ENCODE measurements around the gene POLN. TPM values are rescaled to one million over a fixed set of nuclear protein-coding genes. Genes with fewer than 3 reads are reported as not detected.

POLN gene
- total and polyA plus RNA-seq, 3 experiments from 2014 or later, result 0.55 to 1.6 (median 1.5) TPM

DNA sequence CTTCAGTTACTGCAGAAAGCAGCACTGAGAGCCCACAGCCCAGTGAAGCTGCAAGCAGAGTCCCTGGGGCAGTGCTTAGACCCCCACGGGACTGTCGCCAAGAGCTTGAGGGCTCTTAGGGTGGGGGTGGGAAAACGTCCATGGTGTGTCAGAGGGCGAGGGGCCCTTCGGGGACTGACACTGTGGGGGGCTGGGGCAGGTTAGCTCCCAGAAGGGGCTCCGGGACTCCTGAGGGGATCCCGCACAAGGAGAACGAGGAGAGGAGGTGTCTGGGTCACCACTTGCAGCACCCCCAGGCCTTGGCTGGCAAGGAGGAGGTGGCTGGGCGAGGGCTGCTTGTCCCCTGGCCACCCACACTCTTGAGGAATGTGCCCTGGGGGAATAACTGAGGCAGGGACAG is 162.0 kb downstream of the POLN start:
- Histone ChIP-seq H3K4me1 (ENCODE audit: insufficient read depth, low read length) (no peaks in the 10 kb centered on the region), H3K9me3 (ENCODE audit: low read length) (no peaks in the 10 kb centered on the region), H3K27me3 (ENCODE audit: insufficient read depth, low read length, poor library complexity, severe bottlenecking) (no peaks in the 10 kb centered on the region), H3K4me3 (ENCODE audit: low read length) (no peak overlapping the region), H3K27ac (ENCODE audit: low read depth, low read length) (no peak overlapping the region), H3K36me3 (ENCODE audit: insufficient read depth, low read length) (no peaks in the 10 kb centered on the region)
- Mint-ChIP-seq H3K9me3 (no peaks in the 10 kb centered on the region), H3K27me3 (no peaks in the 10 kb centered on the region), H3K4me1 (no peaks in the 10 kb centered on the region), H3K36me3 (no peaks in the 10 kb centered on the region), H3K4me3 (no peak overlapping the region), H3K27ac (no peak overlapping the region)
- CTCF ChIA-PET, result no interaction called here
- no peak for DNase-seq
- POLR2A ChIA-PET, result no interaction called here

DNA sequence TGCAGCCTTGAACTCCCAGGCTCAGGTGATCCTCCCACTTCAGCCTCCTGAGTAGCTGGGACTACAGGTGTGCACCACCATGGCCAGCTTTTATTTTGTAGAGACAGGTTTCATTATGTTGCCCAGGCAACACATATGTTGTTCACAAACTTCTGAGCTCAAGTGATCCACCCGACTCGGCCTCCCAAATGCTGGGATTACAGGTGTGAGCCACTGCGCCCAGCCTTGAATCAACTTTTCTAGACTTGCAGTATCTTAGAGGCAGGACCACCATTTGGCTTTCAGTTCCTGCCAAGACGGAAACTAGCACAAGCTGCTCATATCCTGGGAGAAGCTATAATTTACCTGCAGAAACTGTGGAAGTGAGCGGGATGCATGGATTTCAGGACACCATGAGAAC is 162.9 kb downstream of the POLN start:
- CTCF ChIA-PET, result no interaction called here

GRCh38 chr4:2078584-2078983 is 163.3 kb downstream of the POLN start:
- ChIA-PET POLR2A (no interaction called here), CTCF (no interaction called here)
- Histone ChIP-seq H3K4me1 (ENCODE audit: insufficient read depth, low read length) (no peaks in the 10 kb centered on the region), H3K9me3 (ENCODE audit: low read length) (no peaks in the 10 kb centered on the region), H3K4me3 (ENCODE audit: low read length) (no peak overlapping the region), H3K27me3 (ENCODE audit: insufficient read depth, low read length, poor library complexity, severe bottlenecking) (no peaks in the 10 kb centered on the region), H3K27ac (ENCODE audit: low read depth, low read length) (no peak overlapping the region), H3K36me3 (ENCODE audit: insufficient read depth, low read length) (no peaks in the 10 kb centered on the region)
- H3K27me3 Mint-ChIP-seq, result no peaks in the 10 kb centered on the region
- H3K36me3 Mint-ChIP-seq, result no peaks in the 10 kb centered on the region
- no peaks in the 10 kb centered on the region for H3K4me1 Mint-ChIP-seq
- no peaks in the 10 kb centered on the region for H3K9me3 Mint-ChIP-seq
- no peak for DNase-seq
- no peak overlapping the region for H3K4me3 Mint-ChIP-seq
- peak overlapping the region in 1 of 8 donors; percentile 84 for H3K27ac Mint-ChIP-seq

More for the DNA sequence above, 162.9 kb downstream of the POLN start:
- no peak overlapping the region for H3K4me3 ChIP-seq (ENCODE audit: low read length)
- H3K36me3 ChIP-seq (ENCODE audit: insufficient read depth, low read length), result no peaks in the 10 kb centered on the region
- H3K4me1 ChIP-seq (ENCODE audit: insufficient read depth, low read length), result no peaks in the 10 kb centered on the region
- Mint-ChIP-seq H3K9me3 (no peaks in the 10 kb centered on the region), H3K4me1 (no peaks in the 10 kb centered on the region), H3K27me3 (no peaks in the 10 kb centered on the region), H3K27ac (no peak overlapping the region), H3K36me3 (no peaks in the 10 kb centered on the region), H3K4me3 (no peak overlapping the region)
- no peak overlapping the region for H3K27ac ChIP-seq (ENCODE audit: low read depth, low read length)
- H3K9me3 ChIP-seq (ENCODE audit: low read length), result no peaks in the 10 kb centered on the region
- no peaks in the 10 kb centered on the region for H3K27me3 ChIP-seq (ENCODE audit: insufficient read depth, low read length, poor library complexity, severe bottlenecking)
- no peak for DNase-seq
- POLR2A ChIA-PET, result no interaction called here

DNA sequence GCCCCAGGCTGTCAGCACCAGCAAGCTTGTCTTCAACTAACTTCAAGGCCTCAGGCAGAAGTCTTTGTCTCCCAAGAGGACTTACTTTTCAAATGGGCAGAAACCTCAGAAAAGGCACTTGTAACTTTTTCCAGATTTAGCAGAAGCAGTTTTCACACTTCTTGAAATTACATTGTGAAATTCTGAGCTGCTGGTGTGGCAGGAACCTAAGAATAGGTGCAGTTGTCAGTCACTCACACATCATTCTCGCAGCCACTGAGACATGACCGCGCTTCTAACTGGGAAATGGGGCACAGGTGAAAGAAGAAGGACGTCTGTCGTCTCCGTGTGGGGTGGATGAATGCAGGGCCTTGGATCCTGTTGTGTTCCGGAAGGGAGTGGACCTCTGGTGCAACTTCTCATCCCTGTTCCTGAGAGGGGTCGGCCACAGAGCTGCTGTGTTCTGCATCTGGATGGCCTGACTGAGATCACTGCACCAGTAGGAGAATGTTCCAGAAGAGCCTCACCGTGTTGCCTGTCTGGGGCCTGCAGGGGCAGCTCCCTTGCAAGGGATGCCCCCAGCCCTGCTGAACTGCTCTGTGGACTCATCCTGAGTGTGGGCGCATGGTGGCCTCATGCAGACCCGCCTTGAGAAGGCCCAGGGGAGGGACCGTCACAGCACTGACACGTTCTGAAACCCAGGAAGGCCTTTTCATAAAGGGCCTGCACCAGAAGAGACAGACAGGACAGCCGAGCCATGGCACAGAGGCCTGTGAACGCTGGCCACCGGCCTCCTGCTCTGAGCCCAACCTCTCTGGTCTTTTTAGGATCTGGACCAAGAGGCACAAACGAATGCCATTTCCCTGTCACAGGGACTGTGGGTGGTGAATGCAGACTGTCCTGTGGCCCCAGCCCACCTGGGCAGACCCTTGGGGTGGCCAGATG is 164.1 kb downstream of the POLN start:
- no peaks in the 10 kb centered on the region for H3K36me3 ChIP-seq (ENCODE audit: insufficient read depth, low read length)
- H3K4me3 ChIP-seq (ENCODE audit: low read length), result no peak overlapping the region
- H3K4me3 Mint-ChIP-seq, result no peak overlapping the region
- H3K9me3 Mint-ChIP-seq, result no peaks in the 10 kb centered on the region
- no peaks in the 10 kb centered on the region for H3K27me3 Mint-ChIP-seq
- no peak for DNase-seq
- peak overlapping the region in 2 of 8 donors; percentile 55 to 84 for H3K27ac Mint-ChIP-seq
- ChIA-PET POLR2A (no interaction called here), CTCF (no interaction called here)
- no peaks in the 10 kb centered on the region for H3K36me3 Mint-ChIP-seq
- no peaks in the 10 kb centered on the region for H3K9me3 ChIP-seq (ENCODE audit: low read length)
- no peaks in the 10 kb centered on the region for H3K27me3 ChIP-seq (ENCODE audit: insufficient read depth, low read length, poor library complexity, severe bottlenecking)
- H3K4me1 Mint-ChIP-seq, result no peaks in the 10 kb centered on the region
- H3K4me1 ChIP-seq (ENCODE audit: insufficient read depth, low read length), result no peaks in the 10 kb centered on the region
- H3K27ac ChIP-seq (ENCODE audit: low read depth, low read length), result no peak overlapping the region

GRCh38 chr4:2076908-2077536 is 164.9 kb downstream of the POLN start:
- H3K4me3 Mint-ChIP-seq, result no peak overlapping the region
- ChIA-PET POLR2A (no interaction called here), CTCF (no interaction called here)
- no peaks in the 10 kb centered on the region for H3K9me3 Mint-ChIP-seq
- no peaks in the 10 kb centered on the region for H3K27me3 Mint-ChIP-seq
- H3K27ac ChIP-seq (ENCODE audit: low read depth, low read length), result no peak overlapping the region
- no peaks in the 10 kb centered on the region for H3K27me3 ChIP-seq (ENCODE audit: insufficient read depth, low read length, poor library complexity, severe bottlenecking)
- DNase-seq, result peak in 1 of 5 donors; percentile 21
- no peaks in the 10 kb centered on the region for H3K36me3 Mint-ChIP-seq
- H3K4me1 ChIP-seq (ENCODE audit: insufficient read depth, low read length), result no peaks in the 10 kb centered on the region
- no peaks in the 10 kb centered on the region for H3K36me3 ChIP-seq (ENCODE audit: insufficient read depth, low read length)
- no peaks in the 10 kb centered on the region for H3K9me3 ChIP-seq (ENCODE audit: low read length)
- no peak overlapping the region for H3K4me3 ChIP-seq (ENCODE audit: low read length)
- peak overlapping the region in 2 of 8 donors; percentile 47 to 87 for H3K27ac Mint-ChIP-seq
- no peaks in the 10 kb centered on the region for H3K4me1 Mint-ChIP-seq

GRCh38 chr4:2075987-2076907 is 165.7 kb downstream of the POLN start:
- ChIA-PET POLR2A (no interaction called here), CTCF (no interaction called here)
- no peaks in the 10 kb centered on the region for H3K27me3 ChIP-seq (ENCODE audit: insufficient read depth, low read length, poor library complexity, severe bottlenecking)
- Mint-ChIP-seq H3K27ac (peak overlapping the region in 2 of 8 donors; percentile 47 to 87), H3K36me3 (no peaks in the 10 kb centered on the region), H3K4me1 (no peaks in the 10 kb centered on the region), H3K9me3 (no peaks in the 10 kb centered on the region), H3K4me3 (no peak overlapping the region), H3K27me3 (no peaks in the 10 kb centered on the region)
- peak in 1 of 5 donors; percentile 42 for DNase-seq
- H3K4me3 ChIP-seq (ENCODE audit: low read length), result no peak overlapping the region
- no peaks in the 10 kb centered on the region for H3K9me3 ChIP-seq (ENCODE audit: low read length)
- no peaks in the 10 kb centered on the region for H3K4me1 ChIP-seq (ENCODE audit: insufficient read depth, low read length)
- no peaks in the 10 kb centered on the region for H3K36me3 ChIP-seq (ENCODE audit: insufficient read depth, low read length)
- H3K27ac ChIP-seq (ENCODE audit: low read depth, low read length), result no peak overlapping the region

DNA sequence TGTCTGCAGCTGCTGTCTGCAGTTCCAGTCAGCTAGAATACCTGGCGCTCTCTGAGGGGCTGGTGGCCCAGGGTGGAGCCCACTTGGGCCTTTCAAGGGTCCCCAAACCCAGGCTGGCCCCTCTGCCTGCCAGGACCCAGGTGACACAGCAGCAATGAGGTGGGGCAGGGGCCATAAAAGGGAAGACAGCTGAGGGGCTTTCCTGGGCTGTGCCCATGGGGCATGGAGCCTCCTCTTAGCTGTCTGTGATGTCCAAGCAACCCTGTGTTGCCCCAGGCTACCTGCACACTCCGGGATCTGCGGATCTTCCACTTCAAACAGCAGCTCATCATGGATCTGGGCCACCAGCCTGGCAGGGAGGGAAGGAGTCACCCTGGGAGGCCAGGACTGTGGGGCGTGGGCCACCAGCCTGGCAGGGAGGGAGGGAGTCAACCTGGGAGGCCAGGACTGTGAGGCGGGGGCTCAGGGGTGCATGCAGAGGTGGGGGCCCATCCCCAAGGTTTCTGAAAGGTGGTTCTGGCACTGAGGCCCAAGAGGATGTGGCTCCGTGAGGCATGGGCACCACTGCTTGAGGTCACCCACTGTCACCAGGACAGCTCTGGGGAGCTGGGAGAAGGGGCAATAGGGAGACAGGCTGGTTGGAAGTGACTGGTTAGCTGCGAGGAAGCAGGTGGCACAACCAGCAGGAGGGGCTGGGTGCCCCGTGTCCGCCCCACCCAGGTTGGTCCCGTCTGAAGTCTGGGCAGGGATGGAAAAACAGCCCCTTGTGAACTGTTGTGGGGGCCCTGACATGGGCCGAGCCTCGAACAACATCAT is 166.5 kb downstream of the POLN start:
- Histone ChIP-seq H3K27ac (ENCODE audit: low read depth, low read length) (no peak overlapping the region), H3K27me3 (ENCODE audit: insufficient read depth, low read length, poor library complexity, severe bottlenecking) (no peaks in the 10 kb centered on the region), H3K4me3 (ENCODE audit: low read length) (no peak overlapping the region), H3K9me3 (ENCODE audit: low read length) (no peaks in the 10 kb centered on the region), H3K36me3 (ENCODE audit: insufficient read depth, low read length) (no peaks in the 10 kb centered on the region), H3K4me1 (ENCODE audit: insufficient read depth, low read length) (no peaks in the 10 kb centered on the region)
- no peaks in the 10 kb centered on the region for H3K36me3 Mint-ChIP-seq
- no peaks in the 10 kb centered on the region for H3K9me3 Mint-ChIP-seq
- H3K4me1 Mint-ChIP-seq, result no peaks in the 10 kb centered on the region
- no peaks in the 10 kb centered on the region for H3K27me3 Mint-ChIP-seq
- no peak overlapping the region for H3K4me3 Mint-ChIP-seq
- peak overlapping the region in 1 of 8 donors; percentile 47 for H3K27ac Mint-ChIP-seq
- CTCF ChIA-PET, result no interaction called here
- POLR2A ChIA-PET, result no interaction called here
- DNase-seq, result no peak

All from CD8-positive, alpha-beta memory T cell (primary cell).